Left ventricle myocardium inferior (tissue), 1 donor: ENCODE measurements around the gene LEMD2. TPM values are rescaled to one million over a fixed set of nuclear protein-coding genes. Genes with fewer than 3 reads are reported as not detected.

Experiments
- DNase-seq: peaks from one replicate; pipeline ENCODE4 v3.0.0-alpha.2; 2020
- H3K27ac ChIP-seq: fragments of 200-600 bp; replicated peaks from 2 replicates; pipeline ENCODE4 v1.8.0; 2021
- H3K27me3 ChIP-seq: fragments of 200-600 bp; 2 replicates; pipeline ENCODE4 v1.8.0; 2021; ENCODE audit warnings: low read depth
- H3K36me3 ChIP-seq: fragments of 200-600 bp; 2 replicates; pipeline ENCODE4 v1.8.0; 2021
- H3K4me1 ChIP-seq: fragments of 200-600 bp; 2 replicates; pipeline ENCODE4 v1.8.0; 2021
- H3K4me3 ChIP-seq: fragments of 200-600 bp; 2 replicates; pipeline ENCODE4 v1.8.0; 2021; ENCODE audit warnings: mild to moderate bottlenecking, moderate library complexity
- H3K9me3 ChIP-seq: fragments of 200-600 bp; replicated peaks from 2 replicates; pipeline ENCODE4 v1.8.0; 2021
- intact Hi-C: fragments of 100-400 bp; cut with micrococcal nuclease; formaldehyde crosslinking; loops from one replicate; pipeline ENCODE4 v1.11.0; 2022
- total RNA-seq: library from RNA; stranded (reverse); fragmentation: NEBNext Ultra II Directional; extraction: Animal tissue kit (Norgen Biotek cat#: 25700); gene quantifications from one replicate; pipeline ENCODE4 v1.2.1, GENCODE V29; 2021
- TF ChIP-seq, protein P1 (sequence below): fragments of 200-600 bp; IDR thresholded peaks from 2 replicates; pipeline ENCODE4 v1.8.0; 2021; ENCODE audit warnings: antibody characterized with exemption, mild to moderate bottlenecking, borderline replicate concordance
- donor health status: DM: no; HTN: yes; CAD: no; lungs with severe emphysema.

Gene LEMD2
- total RNA-seq, 1 donor from 2014 or later = 22.2 TPM

DNA sequence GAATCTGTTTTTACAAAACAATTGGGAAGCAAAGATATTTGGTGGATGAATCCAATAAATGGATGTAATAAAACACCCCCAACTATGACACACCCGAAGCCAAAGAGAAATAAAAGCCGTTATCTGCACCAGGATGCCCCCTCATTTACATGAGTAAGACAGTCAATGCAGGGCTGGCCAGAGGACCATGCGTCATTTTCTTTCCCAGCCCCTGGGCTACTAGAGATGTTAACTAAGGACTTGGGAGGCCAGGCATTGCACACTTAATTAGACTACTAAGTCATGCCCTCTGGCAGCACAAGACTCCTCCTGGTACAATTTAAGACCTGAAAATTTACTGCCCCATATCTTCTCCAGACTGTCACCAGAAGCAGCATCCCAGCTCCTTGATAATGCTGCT, 3.2 kb downstream of the LEMD2 start:
- intact Hi-C loops = no loop called here

DNA sequence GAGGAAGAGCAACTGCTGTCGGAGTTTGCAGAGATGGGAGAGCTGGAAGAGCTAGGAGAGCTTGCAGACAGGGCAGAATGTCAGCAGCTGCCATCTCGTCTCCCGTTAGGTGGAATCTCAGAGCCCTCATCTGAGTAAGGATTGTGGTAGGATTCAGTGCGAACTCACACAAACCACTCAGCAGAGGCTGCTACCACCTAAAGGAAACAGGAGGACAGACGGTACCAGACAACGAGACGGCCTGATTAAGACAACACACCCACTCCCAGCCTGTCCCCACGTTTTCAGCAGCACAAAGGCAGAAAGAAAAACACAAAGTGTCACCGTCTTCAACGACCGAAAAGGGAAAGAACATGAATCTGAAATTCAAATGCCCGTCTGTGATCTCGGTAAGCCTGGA, 4.1 kb downstream of the LEMD2 start:
- H3K4me1 ChIP-seq = peaks cover 88% of the 10 kb centered on the region
- H3K9me3 ChIP-seq = no peaks in the 10 kb centered on the region
- peaks cover 49% of the 10 kb centered on the region for H3K36me3 ChIP-seq
- H3K4me3 ChIP-seq = no peak overlapping the region
- TF ChIP-seq, protein P1, sequence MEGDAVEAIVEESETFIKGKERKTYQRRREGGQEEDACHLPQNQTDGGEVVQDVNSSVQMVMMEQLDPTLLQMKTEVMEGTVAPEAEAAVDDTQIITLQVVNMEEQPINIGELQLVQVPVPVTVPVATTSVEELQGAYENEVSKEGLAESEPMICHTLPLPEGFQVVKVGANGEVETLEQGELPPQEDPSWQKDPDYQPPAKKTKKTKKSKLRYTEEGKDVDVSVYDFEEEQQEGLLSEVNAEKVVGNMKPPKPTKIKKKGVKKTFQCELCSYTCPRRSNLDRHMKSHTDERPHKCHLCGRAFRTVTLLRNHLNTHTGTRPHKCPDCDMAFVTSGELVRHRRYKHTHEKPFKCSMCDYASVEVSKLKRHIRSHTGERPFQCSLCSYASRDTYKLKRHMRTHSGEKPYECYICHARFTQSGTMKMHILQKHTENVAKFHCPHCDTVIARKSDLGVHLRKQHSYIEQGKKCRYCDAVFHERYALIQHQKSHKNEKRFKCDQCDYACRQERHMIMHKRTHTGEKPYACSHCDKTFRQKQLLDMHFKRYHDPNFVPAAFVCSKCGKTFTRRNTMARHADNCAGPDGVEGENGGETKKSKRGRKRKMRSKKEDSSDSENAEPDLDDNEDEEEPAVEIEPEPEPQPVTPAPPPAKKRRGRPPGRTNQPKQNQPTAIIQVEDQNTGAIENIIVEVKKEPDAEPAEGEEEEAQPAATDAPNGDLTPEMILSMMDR = no peak
- no peak for DNase-seq
- no peaks in the 10 kb centered on the region for H3K27me3 ChIP-seq
- intact Hi-C loops = no loop called here
- H3K27ac ChIP-seq = peak overlapping the region; percentile 98

More for the DNA sequence above, 3.2 kb downstream of the LEMD2 start:
- Histone ChIP-seq H3K9me3 (no peaks in the 10 kb centered on the region), H3K27ac (peak overlapping the region; percentile 98), H3K4me1 (peaks cover 79% of the 10 kb centered on the region), H3K27me3 (no peaks in the 10 kb centered on the region), H3K4me3 (peak overlapping the region; percentile 94), H3K36me3 (peaks cover 39% of the 10 kb centered on the region)
- TF ChIP-seq, protein P1 = no peak
- no peak for DNase-seq

DNA sequence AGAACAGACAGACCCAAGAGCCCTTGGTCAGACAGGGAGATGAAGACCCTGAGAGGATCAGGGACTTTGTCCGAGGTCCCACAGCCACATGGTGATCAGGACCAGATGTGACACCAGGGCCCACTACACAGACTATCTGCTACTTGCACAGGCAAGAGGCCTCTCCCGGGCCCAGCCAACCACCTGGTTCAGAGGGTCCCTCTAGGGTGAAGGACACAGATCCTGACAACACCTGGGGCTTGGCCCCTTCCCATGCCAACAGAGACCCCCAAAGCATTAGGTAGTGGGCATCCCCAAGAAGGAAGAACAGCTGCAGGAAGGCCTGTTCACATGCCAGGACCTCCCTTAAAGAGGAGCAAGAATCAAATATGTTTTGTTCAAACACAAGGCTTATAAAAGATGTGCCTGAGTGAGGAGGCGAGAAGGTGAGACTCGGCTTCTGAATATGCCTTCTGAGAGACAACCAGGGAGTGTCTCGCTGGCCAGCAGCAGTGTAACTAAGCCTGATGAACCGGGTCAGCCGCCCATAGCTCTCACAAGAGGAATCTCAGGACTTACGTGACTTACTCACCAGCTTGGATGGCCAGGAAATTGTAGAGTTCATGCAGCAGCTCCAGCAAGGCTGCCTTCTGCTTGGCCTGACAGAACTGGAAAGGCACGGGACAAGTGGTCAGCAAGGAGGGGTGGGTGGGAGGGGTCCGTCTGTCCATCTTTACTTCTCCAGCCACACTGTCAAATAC, 5.0 kb downstream of the LEMD2 start:
- Histone ChIP-seq H3K4me3 (no peak overlapping the region), H3K27me3 (no peaks in the 10 kb centered on the region), H3K9me3 (no peaks in the 10 kb centered on the region), H3K4me1 (peaks cover 82% of the 10 kb centered on the region), H3K36me3 (peaks cover 57% of the 10 kb centered on the region), H3K27ac (peak overlapping the region; percentile 98)
- TF ChIP-seq, protein P1 = no peak
- DNase-seq = no peak
- intact Hi-C loops = no loop called here

DNA sequence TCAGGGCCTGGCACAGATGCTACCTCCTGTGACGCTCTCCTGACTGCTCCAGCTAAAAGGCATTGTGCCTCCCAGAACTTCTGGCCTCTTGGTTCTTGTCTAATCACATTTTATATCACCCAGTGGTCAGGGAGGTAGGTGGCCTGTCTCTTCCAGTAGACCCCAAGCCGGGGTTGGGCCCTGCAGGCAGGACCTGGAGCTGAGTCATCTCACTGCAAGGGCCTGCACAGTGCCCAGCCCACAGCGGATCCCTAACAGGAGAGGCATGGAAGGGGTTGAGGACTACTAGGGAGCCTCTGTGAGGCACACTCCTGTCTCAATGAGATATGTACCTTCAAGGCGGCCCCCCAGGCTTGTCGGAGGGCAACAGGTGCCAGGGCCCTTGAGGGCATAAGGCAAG, 6.4 kb downstream of the LEMD2 start:
- no peak for DNase-seq
- intact Hi-C loops = no loop called here
- Histone ChIP-seq H3K27ac (peak overlapping the region; percentile 42), H3K4me3 (no peak overlapping the region), H3K4me1 (peaks cover 69% of the 10 kb centered on the region), H3K9me3 (no peaks in the 10 kb centered on the region), H3K27me3 (no peaks in the 10 kb centered on the region), H3K36me3 (peaks cover 71% of the 10 kb centered on the region)
- TF ChIP-seq, protein P1 = no peak

DNA sequence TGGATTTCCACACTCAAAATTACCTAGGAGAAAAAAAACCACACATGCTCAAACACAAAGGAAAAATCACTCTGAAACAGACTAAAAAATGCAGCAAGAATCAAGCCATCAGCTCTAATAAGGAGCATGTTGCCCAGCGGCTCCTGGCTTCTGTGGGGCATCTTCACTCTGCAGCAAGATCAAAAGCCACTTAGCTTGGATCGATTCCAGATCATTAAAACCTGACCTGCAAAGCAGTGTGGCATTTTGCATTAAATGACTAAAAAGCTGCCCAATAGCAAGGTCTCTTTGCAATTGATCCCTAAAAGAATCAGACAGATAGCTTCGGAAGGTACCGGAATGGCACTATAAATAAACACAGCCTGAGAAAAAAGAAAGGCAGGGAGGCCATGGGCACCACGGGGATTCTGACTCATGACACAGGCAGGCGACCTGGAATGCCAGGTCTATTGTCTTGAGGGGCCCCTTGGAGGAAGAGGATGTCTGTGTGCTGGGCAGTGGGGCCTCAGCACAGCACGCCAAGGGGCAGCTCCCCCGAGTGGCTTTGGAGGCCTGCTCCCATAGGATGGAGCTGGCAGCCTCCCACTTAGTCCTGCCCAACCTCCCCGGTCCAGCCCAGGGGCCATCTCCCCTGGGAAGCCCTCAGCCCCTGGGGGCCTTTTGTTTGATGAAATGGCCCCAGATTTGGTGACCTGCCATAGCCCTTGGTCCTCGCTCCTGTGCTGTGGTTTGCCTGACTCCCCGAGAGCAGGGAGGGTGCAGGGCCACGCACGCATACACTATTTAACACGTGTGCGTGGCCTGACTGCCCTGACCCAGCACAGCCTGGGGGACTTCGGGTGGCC, 7.6 kb downstream of the LEMD2 start:
- no peak overlapping the region for H3K4me3 ChIP-seq
- peak overlapping the region; percentile 42 for H3K27ac ChIP-seq
- H3K27me3 ChIP-seq = no peaks in the 10 kb centered on the region
- no peaks in the 10 kb centered on the region for H3K9me3 ChIP-seq
- intact Hi-C loops = no loop called here
- peaks cover 83% of the 10 kb centered on the region for H3K36me3 ChIP-seq
- TF ChIP-seq, protein P1 = no peak
- DNase-seq = no peak
- peaks cover 57% of the 10 kb centered on the region for H3K4me1 ChIP-seq
